RPMI8226 (cell line): ENCODE data around the gene SYT12.
"Not testable (repeated sequence)": the region's sequence is repeated elsewhere in the genome, so short reads cannot be mapped to it uniquely, and the experiment has no call there.

Experiments used
- DNase-seq: peaks from one replicate; pipeline ENCODE4 v3.0.0-alpha.2; 2015

SYT12 gene

GRCh38 chr11:67022961-67023956, at the start of gene SYT12:
Gene SYT12, plus strand, starts transcription at chr11:67023134. Its CDS starts 7,011 bp downstream, at chr11:67030145.
- DNase-seq, result no peak

GRCh38 chr11:66973956-66974580, 48.9 kb upstream of the SYT12 start:
- no peak for DNase-seq

GRCh38 chr11:66974724-66975404, 48.1 kb upstream of the SYT12 start, which contains the start of gene C11orf86:
Gene C11orf86, plus strand, starts transcription at chr11:66975304. Its CDS starts 59 bp downstream, at chr11:66975363.
- no peak for DNase-seq

GRCh38 chr11:66975405-66976027, 47.4 kb upstream of the SYT12 start:
- DNase-seq, result no peak

GRCh38 chr11:66976028-66976467, 46.9 kb upstream of the SYT12 start:
- DNase-seq, result peak; percentile 28

GRCh38 chr11:66976925-66977324, 46.0 kb upstream of the SYT12 start:
- no peak for DNase-seq

- DNase-seq, result no peak
Observed at GRCh38 chr11:66978229-66978628, 44.7 kb upstream of the SYT12 start.

GRCh38 chr11:66978717-66979116, 44.2 kb upstream of the SYT12 start:
- DNase-seq, result no peak

GRCh38 chr11:66979336-66979980, 43.5 kb upstream of the SYT12 start:
- DNase-seq, result no peak

- peak; percentile 97 for DNase-seq
Observed at GRCh38 chr11:66981976-66982578, 40.9 kb upstream of the SYT12 start.

GRCh38 chr11:66983275-66983924, 39.5 kb upstream of the SYT12 start:
- no peak for DNase-seq

GRCh38 chr11:66985508-66986177, 37.3 kb upstream of the SYT12 start:
- peak; percentile 47 for DNase-seq

GRCh38 chr11:66986178-66986545, 36.8 kb upstream of the SYT12 start:
- no peak for DNase-seq

- no peak for DNase-seq
Observed at GRCh38 chr11:66987158-66987620, 35.7 kb upstream of the SYT12 start.

- no peak for DNase-seq
Observed at GRCh38 chr11:66987924-66988637, 34.9 kb upstream of the SYT12 start.

GRCh38 chr11:66988741-66989140, 34.2 kb upstream of the SYT12 start:
- not testable (repeated sequence) for DNase-seq

- DNase-seq, result not testable (repeated sequence)
Observed at GRCh38 chr11:66989360-66989759, 33.6 kb upstream of the SYT12 start.

GRCh38 chr11:66992041-66992440, 30.9 kb upstream of the SYT12 start:
- DNase-seq, result no peak

- DNase-seq, result no peak
Observed at GRCh38 chr11:66996609-66997273, 26.2 kb upstream of the SYT12 start.
